ENCODE data around the gene NEDD4L.

The NEDD4L gene

DNA sequence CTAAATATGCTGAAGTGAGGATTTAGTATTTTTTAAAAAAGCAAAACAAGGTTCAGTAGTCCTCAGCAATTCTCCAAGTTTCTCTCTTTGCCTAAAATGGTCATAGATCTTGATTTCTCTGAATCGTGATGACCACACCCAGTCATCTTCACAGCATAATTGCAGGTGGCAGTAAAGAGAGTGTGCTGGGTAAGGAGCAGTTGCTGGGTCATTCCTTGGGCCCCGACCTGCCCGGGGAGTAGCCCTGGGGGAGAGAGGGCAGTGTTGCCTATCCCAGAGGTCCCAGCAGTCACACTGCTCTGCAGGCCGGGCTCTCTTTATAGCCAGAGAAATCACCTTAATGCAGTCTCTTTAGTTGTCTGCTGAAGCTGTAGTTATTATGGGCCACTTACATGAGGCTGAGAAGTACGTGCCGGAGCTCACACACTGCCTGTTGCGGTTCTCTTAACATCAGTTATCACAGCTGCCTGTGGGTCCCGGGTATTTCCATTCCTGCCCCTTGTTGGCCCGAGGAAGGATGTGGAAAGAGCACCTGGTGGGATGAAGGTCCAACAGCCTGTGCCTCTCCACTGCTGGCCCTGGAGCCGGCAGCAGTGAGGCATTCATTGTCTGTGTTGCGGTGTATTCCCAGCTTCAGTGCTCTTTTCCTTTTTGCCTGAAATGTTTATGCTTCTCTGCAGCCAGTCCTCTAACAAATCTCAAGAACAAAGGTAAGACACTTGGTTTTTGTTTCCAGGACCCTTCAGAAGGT lies 354.8 kb downstream of the NEDD4L start:
- DNase-seq (ENCODE audit: low spot score): no peak

- no peak for DNase-seq (ENCODE audit: low spot score)
Measured at GRCh38 chr18:58400331-58400870, 356.4 kb downstream of the NEDD4L start.

- DNase-seq (ENCODE audit: low spot score): no peak
Measured at GRCh38 chr18:58401191-58401590, 357.2 kb downstream of the NEDD4L start.

- no peak for DNase-seq (ENCODE audit: low spot score)
Measured at GRCh38 chr18:58402247-58402646, 358.2 kb downstream of the NEDD4L start.

GRCh38 chr18:58402951-58403702 lies 359.1 kb downstream of the NEDD4L start:
- no peak for DNase-seq (ENCODE audit: low spot score)

- DNase-seq (ENCODE audit: low spot score): no peak
Measured at GRCh38 chr18:58403799-58404455, 359.9 kb downstream of the NEDD4L start.

DNA sequence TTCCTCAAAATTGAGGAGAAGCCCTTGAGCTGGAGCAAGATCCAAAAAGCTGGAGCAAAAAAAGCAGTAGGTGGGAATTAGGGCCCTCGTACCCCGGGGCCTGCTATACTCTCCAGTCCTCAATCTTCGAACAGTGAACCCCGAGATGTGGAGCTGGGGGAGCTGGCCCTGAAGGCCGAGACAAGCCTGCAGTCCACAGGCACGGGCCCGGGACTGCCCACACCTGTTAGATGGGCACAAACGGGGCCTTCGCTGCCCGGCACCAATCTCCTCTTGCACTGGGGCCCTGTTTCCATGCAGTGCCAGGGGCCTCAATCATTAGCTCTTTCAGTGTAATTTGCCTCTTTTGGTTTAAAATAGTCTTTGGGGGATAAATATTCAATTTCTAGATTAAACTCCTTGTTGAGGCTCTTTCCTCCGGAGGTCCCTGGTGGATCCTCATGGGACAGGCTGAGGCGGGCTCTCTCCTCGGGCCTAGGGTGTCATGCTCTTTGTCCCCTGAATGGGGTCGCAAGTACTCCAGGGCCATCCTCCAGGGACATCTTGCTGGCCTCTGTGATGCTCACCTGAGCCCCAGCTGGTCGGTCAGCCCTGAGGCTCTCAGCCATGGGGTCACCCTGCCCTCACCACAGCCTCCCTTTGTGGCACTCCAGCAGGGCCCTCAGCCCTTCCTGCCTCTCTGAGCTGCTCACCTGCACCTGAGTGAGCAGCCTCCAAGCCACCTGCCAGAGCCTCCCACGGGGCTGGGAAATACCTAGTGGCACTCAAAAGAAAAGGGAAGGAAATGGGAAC lies 361.3 kb downstream of the NEDD4L start:
- no peak for DNase-seq (ENCODE audit: low spot score)

DNA sequence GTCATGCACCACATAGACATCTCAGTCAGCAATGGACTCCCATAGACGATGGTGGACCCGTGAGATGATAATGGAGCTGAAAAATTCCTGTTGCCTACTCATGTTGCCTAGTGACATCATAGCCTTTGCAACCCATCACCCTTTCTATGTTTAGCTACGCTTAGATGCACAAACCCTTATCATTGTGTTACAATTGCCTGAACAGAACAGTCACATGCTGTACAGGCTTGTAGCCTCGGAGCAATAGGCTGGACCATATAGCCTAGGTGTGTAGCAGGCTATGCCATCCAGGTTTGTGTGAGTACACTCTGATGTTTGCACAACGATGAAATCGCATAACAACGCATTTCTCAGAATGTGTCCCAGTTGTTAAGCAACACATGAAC lies 363.2 kb downstream of the NEDD4L start:
- no peak for DNase-seq (ENCODE audit: low spot score)

GRCh38 chr18:58407649-58408407 lies 363.8 kb downstream of the NEDD4L start:
- DNase-seq (ENCODE audit: low spot score): no peak

GRCh38 chr18:58408665-58409064 lies 364.6 kb downstream of the NEDD4L start:
- no peak for DNase-seq (ENCODE audit: low spot score)

DNA sequence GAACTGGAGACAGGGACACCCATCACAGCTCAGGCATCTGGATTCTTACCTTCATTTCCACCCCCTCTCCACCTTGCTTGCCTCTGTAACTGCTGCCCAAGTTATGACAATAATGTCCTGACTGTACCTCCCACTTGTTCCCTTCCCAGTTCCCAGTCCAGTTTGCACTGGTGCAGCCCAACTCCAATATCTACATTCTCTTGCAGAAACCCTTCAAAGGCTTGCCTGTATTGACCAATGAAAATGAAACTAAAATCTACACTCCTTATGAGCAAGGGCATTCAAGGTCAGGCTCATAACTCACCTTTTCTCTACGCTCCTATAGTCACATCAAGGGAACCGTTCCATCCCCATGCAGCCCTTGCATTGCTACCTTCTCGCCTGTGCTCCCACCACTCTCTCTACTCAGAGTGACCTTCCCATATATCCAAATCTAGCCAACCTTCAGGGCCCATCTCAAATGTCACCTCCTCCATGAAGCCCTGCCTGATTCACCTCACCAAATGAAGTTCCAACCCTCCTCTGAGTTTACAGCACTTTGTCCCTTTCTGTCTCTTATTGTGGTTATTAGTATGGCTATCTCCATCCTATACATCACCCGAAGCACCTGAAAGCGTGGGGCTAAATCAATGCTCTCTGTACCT lies 365.9 kb downstream of the NEDD4L start:
- no peak for DNase-seq (ENCODE audit: low spot score)

DNA sequence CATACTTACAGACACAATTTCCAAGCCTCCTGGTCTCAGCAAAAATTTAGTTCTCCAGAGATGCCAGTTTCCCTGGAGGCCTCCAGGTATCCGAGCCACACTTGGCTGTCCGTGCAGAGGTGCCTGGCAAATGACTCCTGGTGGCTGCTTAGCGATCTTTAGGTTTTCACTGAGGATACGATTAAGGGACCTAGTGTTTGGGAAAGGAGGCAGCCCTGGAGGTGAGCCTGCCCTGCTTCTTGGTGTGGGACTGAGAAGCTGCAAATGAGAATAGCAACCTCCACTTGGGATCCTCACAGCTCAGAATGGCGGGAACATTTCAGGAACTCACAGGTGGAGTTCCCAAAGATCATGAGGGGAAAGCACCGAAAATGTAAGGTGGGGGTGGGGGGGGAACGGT lies 367.3 kb downstream of the NEDD4L start:
- DNase-seq (ENCODE audit: low spot score): no peak

- DNase-seq (ENCODE audit: low spot score): no peak
Measured at GRCh38 chr18:58412844-58413666, 369.0 kb downstream of the NEDD4L start.

GRCh38 chr18:58413667-58414628 lies 369.9 kb downstream of the NEDD4L start:
- DNase-seq (ENCODE audit: low spot score): no peak

GRCh38 chr18:58416014-58416703 lies 372.1 kb downstream of the NEDD4L start:
- no peak for DNase-seq (ENCODE audit: low spot score)

- no peak for DNase-seq (ENCODE audit: low spot score)
Measured at GRCh38 chr18:58416704-58417683, 373.0 kb downstream of the NEDD4L start.

DNA sequence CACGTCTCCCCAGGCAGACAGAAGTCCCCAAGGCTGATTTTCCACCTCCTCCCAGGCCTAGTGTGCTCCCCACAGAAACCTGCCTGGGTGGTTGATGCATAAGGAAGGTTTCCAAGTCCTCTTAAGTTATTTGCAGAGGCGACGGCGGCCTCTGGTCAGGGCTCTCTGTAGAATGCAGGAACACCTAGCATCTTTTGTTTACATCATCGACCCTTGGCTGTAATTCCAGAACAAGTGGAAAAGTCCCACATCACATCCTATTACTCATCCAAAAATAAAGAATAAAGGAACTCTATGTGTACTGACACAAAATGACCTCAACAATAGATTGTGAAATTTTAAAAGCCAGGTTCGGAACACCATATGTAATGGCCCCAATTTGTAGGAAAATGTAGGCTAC lies 373.7 kb downstream of the NEDD4L start:
- DNase-seq (ENCODE audit: low spot score): no peak

Measured in hematopoietic multipotent progenitor cell treated with erythropoietin and hydrocortisone succinate and interleukin-3 and kit ligand, for 17 days (in vitro differentiated cells).